Calu3 (cell line): Measurements from ENCODE around the gene HSD17B11. TPM values are rescaled to one million over a fixed set of nuclear protein-coding genes. Genes with fewer than 3 reads are reported as not detected.
A peak's percentile ranks its signal among the peaks of the same experiment; 100 is the strongest.

Experiments used
- BruUV-seq: library from RNA; stranded (reverse); fragments of 400-500 nt; replicated peaks from 2 replicates; lab custom pipeline; 2021; lab: Mats Ljungman, UMichigan
- CTCF ChIA-PET: fragments of 300-600 bp; sonication (Branson Sonifier 250); formaldehyde crosslinking; loops from one replicate; lab custom pipeline; 2022; ENCODE audit warnings: antibody characterized with exemption; lab: Charles Lee
- DNase-seq: peaks from one replicate; pipeline ENCODE4 v3.0.0; 2022
- H3K27ac Mint-ChIP-seq: one replicate; pipeline ENCODE4 v1.8.0; 2022; ENCODE audit warnings: mixed read lengths; ENCODE audit not compliant: unreplicated experiment
- H3K27me3 Mint-ChIP-seq: one replicate; pipeline ENCODE4 v1.8.0; 2022; ENCODE audit warnings: mixed read lengths; ENCODE audit not compliant: unreplicated experiment
- H3K36me3 Mint-ChIP-seq: one replicate; pipeline ENCODE4 v1.8.0; 2022; ENCODE audit warnings: mild to moderate bottlenecking, moderate library complexity, mixed read lengths; ENCODE audit not compliant: insufficient read depth, unreplicated experiment
- H3K4me1 Mint-ChIP-seq: one replicate; pipeline ENCODE4 v1.8.0; 2022; ENCODE audit warnings: mild to moderate bottlenecking, low read depth, mixed read lengths; ENCODE audit not compliant: unreplicated experiment
- H3K4me3 Mint-ChIP-seq: one replicate; pipeline ENCODE4 v1.8.0; 2022; ENCODE audit warnings: mild to moderate bottlenecking, low read depth, moderate library complexity, mixed read lengths; ENCODE audit not compliant: unreplicated experiment
- H3K9me3 Mint-ChIP-seq: one replicate; pipeline ENCODE4 v1.8.0; 2022; ENCODE audit warnings: low read depth, mixed read lengths; ENCODE audit not compliant: unreplicated experiment
- CTCF ChIP-seq: fragments of 200-600 bp; IDR thresholded peaks from one replicate; pipeline ENCODE4 v1.8.0; 2022; ENCODE audit warnings: antibody characterized with exemption; ENCODE audit not compliant: unreplicated experiment
- intact Hi-C: fragments of 100-400 bp; cut with micrococcal nuclease; formaldehyde crosslinking; loops from one replicate; pipeline ENCODE4 v1.10.0; 2022; ENCODE audit not compliant: unreplicated experiment
- total RNA-seq: library from RNA; stranded (reverse); gene quantifications from 2 replicates; pipeline ENCODE4 v1.2.3, GENCODE V29; 2022

The HSD17B11 gene
- total RNA-seq, 1 experiment from 2014 or later, result 50.5 TPM

- H3K9me3 Mint-ChIP-seq, result no peaks in the 10 kb centered on the region
- DNase-seq, result no peak
- peak overlapping the region; percentile 90 for H3K27ac Mint-ChIP-seq
- no peaks in the 10 kb centered on the region for H3K4me1 Mint-ChIP-seq
- no TSS peak for BruUV-seq
- CTCF ChIA-PET, result interaction anchor here (0.7 to 1.4 kb wide), 2 partner anchors 35 to 205 kb away, joined by 4 read pairs; no protein-coding TSS in a partner anchor
- peak overlapping the region; percentile 98 for H3K4me3 Mint-ChIP-seq
- no peak for TF ChIP-seq CTCF
- intact Hi-C loops, result loop anchor here (5.0 kb wide), 1 partner anchor 36 kb away; no protein-coding TSS in a partner anchor
- no peaks in the 10 kb centered on the region for H3K27me3 Mint-ChIP-seq
- peaks cover 12% of the 10 kb centered on the region for H3K36me3 Mint-ChIP-seq
These were observed 32.5 kb upstream of the HSD17B11 start for GRCh38 chr4:87423317-87424098.

- Mint-ChIP-seq H3K4me1 (no peaks in the 10 kb centered on the region), H3K4me3 (peak within 1 kb of the TSS; percentile 98), H3K27ac (peak within 1 kb of the TSS; percentile 90), H3K36me3 (peaks cover 12% of the 10 kb centered on the region), H3K27me3 (no peaks in the 10 kb centered on the region), H3K9me3 (no peaks in the 10 kb centered on the region)
- CTCF ChIA-PET, result interaction anchor here (0.5 to 1.4 kb wide), 4 partner anchors 12 to 925 kb away, joined by 3 to 11 read pairs (median 4); no protein-coding TSS in a partner anchor
- DNase-seq, result peak; percentile 83
- intact Hi-C loops, result loop anchor here (5.0 kb wide), 1 partner anchor 35 kb away; no protein-coding TSS in a partner anchor
- no peak for TF ChIP-seq CTCF
- BruUV-seq, result TSS peak; percentile 91
These were observed 31.4 kb upstream of the HSD17B11 start, which contains the start of gene NUDT9 for GRCh38 chr4:87422104-87423052. Gene NUDT9 (plus strand): TSS chr4:87422573. CDS start chr4:87422906, 333 bp downstream.

- DNase-seq, result no peak
- H3K27me3 Mint-ChIP-seq, result no peaks in the 10 kb centered on the region
These were observed 29.4 kb upstream of the HSD17B11 start for GRCh38 chr4:87420276-87420830.

More at GRCh38 chr4:87420276-87420830, 29.4 kb upstream of the HSD17B11 start:
- BruUV-seq, result no TSS peak
- Mint-ChIP-seq H3K9me3 (no peaks in the 10 kb centered on the region), H3K4me3 (no peak overlapping the region), H3K36me3 (peaks cover 12% of the 10 kb centered on the region), H3K4me1 (no peaks in the 10 kb centered on the region), H3K27ac (no peak overlapping the region)
- intact Hi-C loops, result loop anchor here (5.0 kb wide), 1 partner anchor 33 kb away; no protein-coding TSS in a partner anchor
- CTCF ChIA-PET, result interaction anchor here (0.5 kb wide), 1 partner anchor 408 kb away, joined by 4 read pairs; no protein-coding TSS in a partner anchor
- no peak for TF ChIP-seq CTCF
